Measurements from ENCODE around the gene RPL18A. TPM values are rescaled to one million over a fixed set of nuclear protein-coding genes. Genes with fewer than 3 reads are reported as not detected.

Gene RPL18A
- total and polyA plus RNA-seq, 4 donors: 452 to 870 (median 477) TPM

DNA sequence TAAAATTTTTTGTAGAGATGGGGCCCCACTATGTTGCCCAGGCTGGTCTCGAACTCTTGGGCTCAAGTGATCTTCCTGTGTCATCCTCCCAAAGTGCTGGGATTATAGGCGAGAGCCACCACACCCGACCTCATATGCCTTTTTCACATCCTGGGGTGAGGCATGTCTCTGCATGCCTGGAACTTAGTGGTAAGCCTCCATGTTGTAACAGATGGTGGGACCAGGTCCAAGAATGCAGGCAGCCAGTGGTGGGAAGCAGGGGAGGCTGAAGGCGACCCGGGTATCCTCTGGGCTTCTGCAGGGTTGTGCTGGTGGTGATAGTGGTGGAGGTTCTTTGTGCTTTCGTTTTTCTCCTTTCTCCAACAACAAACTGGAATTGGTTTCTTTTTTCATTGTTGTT lies 43.0 kb downstream of the RPL18A start:
- Histone ChIP-seq H3K4me1 (ENCODE audit: control insufficient read depth in 4 of 4, insufficient read depth in 4 of 4, low read length in 3 of 4) (no peaks in the 10 kb centered on the region), H3K9ac (ENCODE audit: low read depth in 1 of 2, low read length in 2 of 2) (no peak overlapping the region), H3K36me3 (ENCODE audit: control insufficient read depth in 4 of 4, insufficient read depth in 3 of 4, low read depth in 1 of 4, low read length in 3 of 4) (no peaks in the 10 kb centered on the region), H3K27ac (ENCODE audit: low read depth in 1 of 2, low read length in 2 of 2) (no peak overlapping the region), H3K9me3 (ENCODE audit: control insufficient read depth in 4 of 4, low read length in 3 of 4) (no peaks in the 10 kb centered on the region), H3K27me3 (ENCODE audit: control insufficient read depth in 4 of 4, insufficient read depth in 4 of 4, low read length in 3 of 4) (no peaks in the 10 kb centered on the region), H3K4me3 (ENCODE audit: low read depth in 1 of 3, low read length in 3 of 3) (no peak overlapping the region)
- TF ChIP-seq TAF1 (conservative IDR thresholded peaks at IDR 0.05) (no peak), JUND (IDR thresholded peaks at IDR 0.05) (no peak), SP1 (IDR thresholded peaks at IDR 0.05) (no peak), RAD21 (IDR thresholded peaks at IDR 0.05) (no peak), FOXA2 (IDR thresholded peaks at IDR 0.05) (no peak), NR2F2 (IDR thresholded peaks at IDR 0.05) (no peak)
- TF ChIP-seq, protein P1, sequence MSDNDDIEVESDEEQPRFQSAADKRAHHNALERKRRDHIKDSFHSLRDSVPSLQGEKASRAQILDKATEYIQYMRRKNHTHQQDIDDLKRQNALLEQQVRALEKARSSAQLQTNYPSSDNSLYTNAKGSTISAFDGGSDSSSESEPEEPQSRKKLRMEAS (IDR thresholded peaks at IDR 0.05): no peak
- TF ChIP-seq, protein P2, sequence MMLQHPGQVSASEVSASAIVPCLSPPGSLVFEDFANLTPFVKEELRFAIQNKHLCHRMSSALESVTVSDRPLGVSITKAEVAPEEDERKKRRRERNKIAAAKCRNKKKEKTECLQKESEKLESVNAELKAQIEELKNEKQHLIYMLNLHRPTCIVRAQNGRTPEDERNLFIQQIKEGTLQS (IDR thresholded peaks at IDR 0.05): no peak
- TF ChIP-seq, protein P3, sequence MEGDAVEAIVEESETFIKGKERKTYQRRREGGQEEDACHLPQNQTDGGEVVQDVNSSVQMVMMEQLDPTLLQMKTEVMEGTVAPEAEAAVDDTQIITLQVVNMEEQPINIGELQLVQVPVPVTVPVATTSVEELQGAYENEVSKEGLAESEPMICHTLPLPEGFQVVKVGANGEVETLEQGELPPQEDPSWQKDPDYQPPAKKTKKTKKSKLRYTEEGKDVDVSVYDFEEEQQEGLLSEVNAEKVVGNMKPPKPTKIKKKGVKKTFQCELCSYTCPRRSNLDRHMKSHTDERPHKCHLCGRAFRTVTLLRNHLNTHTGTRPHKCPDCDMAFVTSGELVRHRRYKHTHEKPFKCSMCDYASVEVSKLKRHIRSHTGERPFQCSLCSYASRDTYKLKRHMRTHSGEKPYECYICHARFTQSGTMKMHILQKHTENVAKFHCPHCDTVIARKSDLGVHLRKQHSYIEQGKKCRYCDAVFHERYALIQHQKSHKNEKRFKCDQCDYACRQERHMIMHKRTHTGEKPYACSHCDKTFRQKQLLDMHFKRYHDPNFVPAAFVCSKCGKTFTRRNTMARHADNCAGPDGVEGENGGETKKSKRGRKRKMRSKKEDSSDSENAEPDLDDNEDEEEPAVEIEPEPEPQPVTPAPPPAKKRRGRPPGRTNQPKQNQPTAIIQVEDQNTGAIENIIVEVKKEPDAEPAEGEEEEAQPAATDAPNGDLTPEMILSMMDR (IDR thresholded peaks at IDR 0.05; ENCODE audit: low read depth, low read length, missing input control): no peak
- WGBS: 64% methylated on average over 6 of the region's 6 CpGs
- DNase-seq (ENCODE audit: low spot score): no peak

DNA sequence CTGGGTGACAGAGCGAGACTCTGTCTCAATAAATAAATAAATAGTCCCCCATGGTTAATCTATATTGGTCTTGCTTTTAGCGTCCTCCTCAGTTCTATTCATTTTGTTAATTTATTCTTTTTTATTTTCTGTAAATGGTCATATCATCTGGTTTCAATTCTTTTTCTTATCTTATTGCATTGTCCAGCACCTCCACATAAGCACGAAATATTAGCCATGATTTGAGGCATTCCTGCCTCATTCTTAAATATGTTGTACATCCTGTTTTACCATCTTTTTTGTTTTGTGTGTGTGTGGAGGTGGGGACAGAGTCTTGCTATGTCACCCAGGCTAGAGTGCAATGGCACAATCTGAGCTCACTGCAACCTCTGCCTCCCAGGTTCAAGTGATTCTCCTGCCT lies 48.5 kb downstream of the RPL18A start:
- WGBS: 83% methylated on average over 3 of the region's 3 CpGs
- Histone ChIP-seq H3K27ac (ENCODE audit: low read depth in 1 of 2, low read length in 2 of 2) (no peak overlapping the region), H3K4me1 (ENCODE audit: control insufficient read depth in 4 of 4, insufficient read depth in 4 of 4, low read length in 3 of 4) (no peaks in the 10 kb centered on the region), H3K9me3 (ENCODE audit: control insufficient read depth in 4 of 4, low read length in 3 of 4) (peaks cover 0 to 5% (median 2%) of the 10 kb centered on the region in 4 donors), H3K9ac (ENCODE audit: low read depth in 1 of 2, low read length in 2 of 2) (no peak overlapping the region), H3K4me3 (ENCODE audit: low read depth in 1 of 3, low read length in 3 of 3) (no peak overlapping the region), H3K36me3 (ENCODE audit: control insufficient read depth in 4 of 4, insufficient read depth in 3 of 4, low read depth in 1 of 4, low read length in 3 of 4) (no peaks in the 10 kb centered on the region), H3K27me3 (ENCODE audit: control insufficient read depth in 4 of 4, insufficient read depth in 4 of 4, low read length in 3 of 4) (peaks cover 0 to 3% (median 0%) of the 10 kb centered on the region in 4 donors)
- no peak for DNase-seq (ENCODE audit: low spot score)
- TF ChIP-seq, protein P4, sequence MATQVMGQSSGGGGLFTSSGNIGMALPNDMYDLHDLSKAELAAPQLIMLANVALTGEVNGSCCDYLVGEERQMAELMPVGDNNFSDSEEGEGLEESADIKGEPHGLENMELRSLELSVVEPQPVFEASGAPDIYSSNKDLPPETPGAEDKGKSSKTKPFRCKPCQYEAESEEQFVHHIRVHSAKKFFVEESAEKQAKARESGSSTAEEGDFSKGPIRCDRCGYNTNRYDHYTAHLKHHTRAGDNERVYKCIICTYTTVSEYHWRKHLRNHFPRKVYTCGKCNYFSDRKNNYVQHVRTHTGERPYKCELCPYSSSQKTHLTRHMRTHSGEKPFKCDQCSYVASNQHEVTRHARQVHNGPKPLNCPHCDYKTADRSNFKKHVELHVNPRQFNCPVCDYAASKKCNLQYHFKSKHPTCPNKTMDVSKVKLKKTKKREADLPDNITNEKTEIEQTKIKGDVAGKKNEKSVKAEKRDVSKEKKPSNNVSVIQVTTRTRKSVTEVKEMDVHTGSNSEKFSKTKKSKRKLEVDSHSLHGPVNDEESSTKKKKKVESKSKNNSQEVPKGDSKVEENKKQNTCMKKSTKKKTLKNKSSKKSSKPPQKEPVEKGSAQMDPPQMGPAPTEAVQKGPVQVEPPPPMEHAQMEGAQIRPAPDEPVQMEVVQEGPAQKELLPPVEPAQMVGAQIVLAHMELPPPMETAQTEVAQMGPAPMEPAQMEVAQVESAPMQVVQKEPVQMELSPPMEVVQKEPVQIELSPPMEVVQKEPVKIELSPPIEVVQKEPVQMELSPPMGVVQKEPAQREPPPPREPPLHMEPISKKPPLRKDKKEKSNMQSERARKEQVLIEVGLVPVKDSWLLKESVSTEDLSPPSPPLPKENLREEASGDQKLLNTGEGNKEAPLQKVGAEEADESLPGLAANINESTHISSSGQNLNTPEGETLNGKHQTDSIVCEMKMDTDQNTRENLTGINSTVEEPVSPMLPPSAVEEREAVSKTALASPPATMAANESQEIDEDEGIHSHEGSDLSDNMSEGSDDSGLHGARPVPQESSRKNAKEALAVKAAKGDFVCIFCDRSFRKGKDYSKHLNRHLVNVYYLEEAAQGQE (IDR thresholded peaks at IDR 0.05): no peak
- TF ChIP-seq, protein P5, sequence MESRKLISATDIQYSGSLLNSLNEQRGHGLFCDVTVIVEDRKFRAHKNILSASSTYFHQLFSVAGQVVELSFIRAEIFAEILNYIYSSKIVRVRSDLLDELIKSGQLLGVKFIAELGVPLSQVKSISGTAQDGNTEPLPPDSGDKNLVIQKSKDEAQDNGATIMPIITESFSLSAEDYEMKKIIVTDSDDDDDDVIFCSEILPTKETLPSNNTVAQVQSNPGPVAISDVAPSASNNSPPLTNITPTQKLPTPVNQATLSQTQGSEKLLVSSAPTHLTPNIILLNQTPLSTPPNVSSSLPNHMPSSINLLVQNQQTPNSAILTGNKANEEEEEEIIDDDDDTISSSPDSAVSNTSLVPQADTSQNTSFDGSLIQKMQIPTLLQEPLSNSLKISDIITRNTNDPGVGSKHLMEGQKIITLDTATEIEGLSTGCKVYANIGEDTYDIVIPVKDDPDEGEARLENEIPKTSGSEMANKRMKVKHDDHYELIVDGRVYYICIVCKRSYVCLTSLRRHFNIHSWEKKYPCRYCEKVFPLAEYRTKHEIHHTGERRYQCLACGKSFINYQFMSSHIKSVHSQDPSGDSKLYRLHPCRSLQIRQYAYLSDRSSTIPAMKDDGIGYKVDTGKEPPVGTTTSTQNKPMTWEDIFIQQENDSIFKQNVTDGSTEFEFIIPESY (IDR thresholded peaks at IDR 0.05): no peak
- TF ChIP-seq JUND (IDR thresholded peaks at IDR 0.05) (no peak), RXRA (IDR thresholded peaks at IDR 0.05) (no peak), HNF4A (conservative IDR thresholded peaks at IDR 0.05) (no peak), RAD21 (IDR thresholded peaks at IDR 0.05) (no peak), YY1 (IDR thresholded peaks at IDR 0.05) (no peak), FOXA1 (IDR thresholded peaks at IDR 0.05) (no peak)
